ENCODE results near the gene TGIF2.
A peak's percentile ranks its signal among the peaks of the same experiment; 100 is the strongest.

DNA sequence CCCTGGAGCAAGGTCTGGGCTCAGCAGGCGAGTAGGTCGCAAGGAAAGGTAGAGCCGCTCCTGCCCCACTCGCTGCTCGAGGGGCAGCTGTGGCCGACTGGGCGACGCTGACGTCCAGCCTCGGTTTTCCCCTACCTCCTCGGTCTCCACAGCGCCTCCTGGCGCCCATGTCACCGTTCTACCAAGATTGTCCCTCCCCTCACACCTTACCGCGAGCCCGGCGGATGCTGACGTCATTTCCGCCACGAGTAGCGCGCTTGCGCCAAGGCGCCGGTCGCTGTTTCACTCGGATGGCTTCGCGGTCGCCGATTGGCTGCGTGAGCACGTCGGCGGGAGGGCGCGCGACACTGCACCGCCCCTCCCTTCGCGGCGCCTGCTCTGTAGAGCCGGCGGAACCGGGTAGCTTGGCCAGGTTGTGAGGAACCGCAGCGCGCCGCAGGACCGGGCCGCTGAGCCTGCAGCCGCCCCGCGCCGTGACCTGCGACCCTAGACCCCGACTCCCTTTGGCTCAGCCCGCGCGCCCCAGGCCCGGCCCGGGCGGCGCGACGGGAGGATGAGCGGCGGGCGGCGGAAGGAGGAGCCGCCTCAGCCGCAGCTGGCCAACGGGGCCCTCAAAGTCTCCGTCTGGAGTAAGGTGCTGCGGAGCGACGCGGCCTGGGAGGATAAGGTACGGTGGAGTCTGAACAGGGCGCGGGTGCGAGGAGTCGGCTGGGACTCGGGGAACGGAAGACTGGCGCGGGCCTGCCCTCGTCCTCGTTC lies 32.2 kb downstream of the TGIF2 start, which contains the start of gene RAB5IF:
- TF ChIP-seq, protein P1, sequence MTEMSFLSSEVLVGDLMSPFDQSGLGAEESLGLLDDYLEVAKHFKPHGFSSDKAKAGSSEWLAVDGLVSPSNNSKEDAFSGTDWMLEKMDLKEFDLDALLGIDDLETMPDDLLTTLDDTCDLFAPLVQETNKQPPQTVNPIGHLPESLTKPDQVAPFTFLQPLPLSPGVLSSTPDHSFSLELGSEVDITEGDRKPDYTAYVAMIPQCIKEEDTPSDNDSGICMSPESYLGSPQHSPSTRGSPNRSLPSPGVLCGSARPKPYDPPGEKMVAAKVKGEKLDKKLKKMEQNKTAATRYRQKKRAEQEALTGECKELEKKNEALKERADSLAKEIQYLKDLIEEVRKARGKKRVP (CRISPR knock-in tag; IDR thresholded peaks at IDR 0.05): no peak
- peak; percentile 96 for TF ChIP-seq RBBP5 (IDR thresholded peaks at IDR 0.05; ENCODE audit: borderline replicate concordance, insufficient read depth, low read length, poor library complexity, severe bottlenecking)
- peak; percentile 97 for TF ChIP-seq JUND (IDR thresholded peaks at IDR 0.05; ENCODE audit: borderline replicate concordance, low read depth, low read length)
- peak; percentile 96; the same call in 2 of the 3 replicates for TF ChIP-seq JUND (tag; IDR thresholded peaks at IDR 0.05; ENCODE audit: borderline replicate concordance, low read depth, low read length)
- TF ChIP-seq, protein P2, sequence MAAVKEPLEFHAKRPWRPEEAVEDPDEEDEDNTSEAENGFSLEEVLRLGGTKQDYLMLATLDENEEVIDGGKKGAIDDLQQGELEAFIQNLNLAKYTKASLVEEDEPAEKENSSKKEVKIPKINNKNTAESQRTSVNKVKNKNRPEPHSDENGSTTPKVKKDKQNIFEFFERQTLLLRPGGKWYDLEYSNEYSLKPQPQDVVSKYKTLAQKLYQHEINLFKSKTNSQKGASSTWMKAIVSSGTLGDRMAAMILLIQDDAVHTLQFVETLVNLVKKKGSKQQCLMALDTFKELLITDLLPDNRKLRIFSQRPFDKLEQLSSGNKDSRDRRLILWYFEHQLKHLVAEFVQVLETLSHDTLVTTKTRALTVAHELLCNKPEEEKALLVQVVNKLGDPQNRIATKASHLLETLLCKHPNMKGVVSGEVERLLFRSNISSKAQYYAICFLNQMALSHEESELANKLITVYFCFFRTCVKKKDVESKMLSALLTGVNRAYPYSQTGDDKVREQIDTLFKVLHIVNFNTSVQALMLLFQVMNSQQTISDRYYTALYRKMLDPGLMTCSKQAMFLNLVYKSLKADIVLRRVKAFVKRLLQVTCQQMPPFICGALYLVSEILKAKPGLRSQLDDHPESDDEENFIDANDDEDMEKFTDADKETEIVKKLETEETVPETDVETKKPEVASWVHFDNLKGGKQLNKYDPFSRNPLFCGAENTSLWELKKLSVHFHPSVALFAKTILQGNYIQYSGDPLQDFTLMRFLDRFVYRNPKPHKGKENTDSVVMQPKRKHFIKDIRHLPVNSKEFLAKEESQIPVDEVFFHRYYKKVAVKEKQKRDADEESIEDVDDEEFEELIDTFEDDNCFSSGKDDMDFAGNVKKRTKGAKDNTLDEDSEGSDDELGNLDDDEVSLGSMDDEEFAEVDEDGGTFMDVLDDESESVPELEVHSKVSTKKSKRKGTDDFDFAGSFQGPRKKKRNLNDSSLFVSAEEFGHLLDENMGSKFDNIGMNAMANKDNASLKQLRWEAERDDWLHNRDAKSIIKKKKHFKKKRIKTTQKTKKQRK (IDR thresholded peaks at IDR 0.05; ENCODE audit: borderline replicate concordance, low read depth, low read length): no peak
- TF ChIP-seq NFYB (IDR thresholded peaks at IDR 0.05; ENCODE audit: extremely low read depth, insufficient read length): no peak
- TF ChIP-seq, protein P3, sequence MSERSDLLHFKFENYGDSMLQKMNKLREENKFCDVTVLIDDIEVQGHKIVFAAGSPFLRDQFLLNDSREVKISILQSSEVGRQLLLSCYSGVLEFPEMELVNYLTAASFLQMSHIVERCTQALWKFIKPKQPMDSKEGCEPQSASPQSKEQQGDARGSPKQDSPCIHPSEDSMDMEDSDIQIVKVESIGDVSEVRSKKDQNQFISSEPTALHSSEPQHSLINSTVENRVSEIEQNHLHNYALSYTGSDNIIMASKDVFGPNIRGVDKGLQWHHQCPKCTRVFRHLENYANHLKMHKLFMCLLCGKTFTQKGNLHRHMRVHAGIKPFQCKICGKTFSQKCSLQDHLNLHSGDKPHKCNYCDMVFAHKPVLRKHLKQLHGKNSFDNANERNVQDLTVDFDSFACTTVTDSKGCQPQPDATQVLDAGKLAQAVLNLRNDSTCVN (CRISPR knock-in tag; IDR thresholded peaks at IDR 0.05): no peak
- no peak for TF ChIP-seq TEAD4 (IDR thresholded peaks at IDR 0.05; ENCODE audit: low read length)
- TF ChIP-seq TEAD4 (CRISPR knock-in tag; IDR thresholded peaks at IDR 0.05; ENCODE audit: borderline replicate concordance): no peak
- TF ChIP-seq ETV5 (CRISPR knock-in tag; IDR thresholded peaks at IDR 0.05; ENCODE audit: low read depth): peak; percentile 66
- TF ChIP-seq, protein P4, sequence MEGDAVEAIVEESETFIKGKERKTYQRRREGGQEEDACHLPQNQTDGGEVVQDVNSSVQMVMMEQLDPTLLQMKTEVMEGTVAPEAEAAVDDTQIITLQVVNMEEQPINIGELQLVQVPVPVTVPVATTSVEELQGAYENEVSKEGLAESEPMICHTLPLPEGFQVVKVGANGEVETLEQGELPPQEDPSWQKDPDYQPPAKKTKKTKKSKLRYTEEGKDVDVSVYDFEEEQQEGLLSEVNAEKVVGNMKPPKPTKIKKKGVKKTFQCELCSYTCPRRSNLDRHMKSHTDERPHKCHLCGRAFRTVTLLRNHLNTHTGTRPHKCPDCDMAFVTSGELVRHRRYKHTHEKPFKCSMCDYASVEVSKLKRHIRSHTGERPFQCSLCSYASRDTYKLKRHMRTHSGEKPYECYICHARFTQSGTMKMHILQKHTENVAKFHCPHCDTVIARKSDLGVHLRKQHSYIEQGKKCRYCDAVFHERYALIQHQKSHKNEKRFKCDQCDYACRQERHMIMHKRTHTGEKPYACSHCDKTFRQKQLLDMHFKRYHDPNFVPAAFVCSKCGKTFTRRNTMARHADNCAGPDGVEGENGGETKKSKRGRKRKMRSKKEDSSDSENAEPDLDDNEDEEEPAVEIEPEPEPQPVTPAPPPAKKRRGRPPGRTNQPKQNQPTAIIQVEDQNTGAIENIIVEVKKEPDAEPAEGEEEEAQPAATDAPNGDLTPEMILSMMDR (IDR thresholded peaks at IDR 0.05 in 2 of 3, conservative IDR thresholded peaks at IDR 0.05 in 1 of 3; ENCODE audit: insufficient read depth in 2 of 3, low read depth in 1 of 3, low read length in 3 of 3): peak; percentile 89 to 98 (median 98)
- peak; percentile 31; the same call in 1 of the 2 replicates for TF ChIP-seq EP300 (IDR thresholded peaks at IDR 0.05; ENCODE audit: low read length)

All from K562 (cell line).